Liver (tissue), 9 donors: ENCODE measurements around the gene RNPEPL1. TPM values are rescaled to one million over a fixed set of nuclear protein-coding genes. Genes with fewer than 3 reads are reported as not detected.

ENCODE experiments used
- DNase-seq: peaks from one replicate; pipeline ENCODE4 v3.0.0-alpha.2; 2017; ENCODE audit warnings: low spot score
- H3K27ac ChIP-seq, 2 donors: one replicate each; pipeline ENCODE4 v1.7.0; 2013; ENCODE audit warnings: inconsistent platforms in 2 of 2, low read length in 2 of 2, control low read depth in 1 of 2, low read depth in 1 of 2, mild to moderate bottlenecking in 1 of 2
- H3K27me3 ChIP-seq, 4 donors: one replicate each; pipeline versions ENCODE4 v1.6.1 to v1.7.0; 2013; ENCODE audit warnings: low read length in 3 of 4, inconsistent platforms in 1 of 4, mild to moderate bottlenecking in 1 of 4, moderate library complexity in 1 of 4; ENCODE audit not compliant: control insufficient read depth in 4 of 4, insufficient read depth in 4 of 4
- H3K36me3 ChIP-seq, 4 donors: one replicate each; pipeline versions ENCODE4 v1.6.1 to v1.7.0; 2013; ENCODE audit warnings: low read length in 3 of 4, mild to moderate bottlenecking in 3 of 4, low read depth in 1 of 4, moderate library complexity in 1 of 4; ENCODE audit not compliant: control insufficient read depth in 4 of 4, insufficient read depth in 3 of 4
- H3K4me1 ChIP-seq, 4 donors: one replicate each; pipeline versions ENCODE4 v1.6.1 to v1.7.0; 2013; ENCODE audit warnings: low read length in 3 of 4, mild to moderate bottlenecking in 3 of 4, moderate library complexity in 1 of 4; ENCODE audit not compliant: control insufficient read depth in 4 of 4, insufficient read depth in 4 of 4
- H3K4me3 ChIP-seq, 3 donors: one replicate each; pipeline versions ENCODE4 v1.6.1 to v1.7.0; 2013; ENCODE audit warnings: low read length in 3 of 3, control low read depth in 1 of 3, low read depth in 1 of 3, mild to moderate bottlenecking in 1 of 3
- H3K9ac ChIP-seq, 2 donors: one replicate each; pipeline ENCODE4 v1.7.0; 2013; ENCODE audit warnings: low read length in 2 of 2, mild to moderate bottlenecking in 2 of 2, moderate library complexity in 2 of 2, control low read depth in 1 of 2, low read depth in 1 of 2
- H3K9me3 ChIP-seq, 4 donors: one replicate each; pipeline versions ENCODE4 v1.6.1 to v1.7.0; 2013; ENCODE audit warnings: low read length in 3 of 4; ENCODE audit not compliant: control insufficient read depth in 4 of 4
- FOXA1 ChIP-seq: IDR thresholded peaks from 2 replicates; pipeline ENCODE4 v1.6.1; 2016; ENCODE audit warnings: antibody characterized with exemption
- FOXA2 ChIP-seq: IDR thresholded peaks from 2 replicates; pipeline ENCODE4 v1.6.1; 2016; ENCODE audit warnings: antibody characterized with exemption
- HNF4A ChIP-seq, 2 donors: conservative IDR thresholded peaks; 2 replicates each; pipeline ENCODE4 v1.6.1; 2016; ENCODE audit warnings: antibody characterized with exemption in 2 of 2, mild to moderate bottlenecking in 2 of 2
- HNF4G ChIP-seq: IDR thresholded peaks from 2 replicates; pipeline ENCODE4 v1.6.1; 2016; ENCODE audit warnings: antibody characterized with exemption
- JUND ChIP-seq, 2 donors: IDR thresholded peaks; 2 replicates each; pipeline ENCODE4 v1.6.1; 2016; ENCODE audit warnings: antibody characterized with exemption in 2 of 2
- NR2F2 ChIP-seq: IDR thresholded peaks from 2 replicates; pipeline ENCODE4 v1.6.1; 2016; ENCODE audit warnings: antibody characterized with exemption
- RAD21 ChIP-seq, 2 donors: IDR thresholded peaks; 2 replicates each; pipeline ENCODE4 v1.6.1; 2016; ENCODE audit warnings: antibody characterized with exemption in 2 of 2, mild to moderate bottlenecking in 2 of 2
- SP1 ChIP-seq: IDR thresholded peaks from 2 replicates; pipeline ENCODE4 v1.6.1; 2018; ENCODE audit warnings: antibody characterized with exemption, mild to moderate bottlenecking
- TAF1 ChIP-seq: conservative IDR thresholded peaks from 2 replicates; pipeline ENCODE4 v1.6.1; 2016; ENCODE audit warnings: antibody characterized with exemption, mild to moderate bottlenecking
- YY1 ChIP-seq: IDR thresholded peaks from 2 replicates; pipeline ENCODE4 v1.6.1; 2016; ENCODE audit warnings: antibody characterized with exemption, mild to moderate bottlenecking
- WGBS: extraction: QIAGEN DNeasy Blood & Tissue Kit; methylation state at CpG from one replicate; pipeline ENCODE4 v1.1.7; 2013; 5-methylcytosine and 5-hydroxymethylcytosine counted together
- polyA plus RNA-seq, 2 donors: library from polyadenylated mRNA; stranded (reverse) in 1 of 2; unstranded in 1 of 2; fragments of 200-250 nt in 1 of 2; fragments of >200 nt in 1 of 2; fragmentation: Nextera tagmentation in 1 of 2; extraction: Ambion mirVana in 1 of 2; gene quantifications; one replicate each; pipeline versions ENCODE4 v1.2.1 to v1.2.3, GENCODE V29; 2013 to 2015
- total RNA-seq, 2 donors: library from RNA; depleted of rRNA; stranded (reverse); fragments of >200 nt; gene quantifications; one replicate each; pipeline ENCODE4 v1.2.3, GENCODE V29; 2014
- TF ChIP-seq, protein P1 (sequence below): fragments of 150-350 bp; IDR thresholded peaks from 2 replicates; pipeline ENCODE4 v1.5.1; 2017; ENCODE audit warnings: improper control_type of control experiment, low read depth, low read length; ENCODE audit not compliant: missing input control
- TF ChIP-seq, protein P2 (sequence below): IDR thresholded peaks from 2 replicates; pipeline ENCODE4 v1.6.1; 2016; ENCODE audit warnings: antibody characterized with exemption
- TF ChIP-seq, protein P3 (sequence below): IDR thresholded peaks from 2 replicates; pipeline ENCODE4 v1.6.1; 2016; ENCODE audit warnings: antibody characterized with exemption
- TF ChIP-seq, protein P4 (sequence below): IDR thresholded peaks from 2 replicates; pipeline ENCODE4 v1.6.1; 2016; ENCODE audit warnings: antibody characterized with exemption
- donor health status: healthy.
- donor health status: healthy.
- donor health status: healthy.
- donor health status: healthy.
- donor health status: healthy.

The RNPEPL1 gene
- total and polyA plus RNA-seq, 4 donors: 24.8 to 43.9 (median 29.4) TPM

DNA sequence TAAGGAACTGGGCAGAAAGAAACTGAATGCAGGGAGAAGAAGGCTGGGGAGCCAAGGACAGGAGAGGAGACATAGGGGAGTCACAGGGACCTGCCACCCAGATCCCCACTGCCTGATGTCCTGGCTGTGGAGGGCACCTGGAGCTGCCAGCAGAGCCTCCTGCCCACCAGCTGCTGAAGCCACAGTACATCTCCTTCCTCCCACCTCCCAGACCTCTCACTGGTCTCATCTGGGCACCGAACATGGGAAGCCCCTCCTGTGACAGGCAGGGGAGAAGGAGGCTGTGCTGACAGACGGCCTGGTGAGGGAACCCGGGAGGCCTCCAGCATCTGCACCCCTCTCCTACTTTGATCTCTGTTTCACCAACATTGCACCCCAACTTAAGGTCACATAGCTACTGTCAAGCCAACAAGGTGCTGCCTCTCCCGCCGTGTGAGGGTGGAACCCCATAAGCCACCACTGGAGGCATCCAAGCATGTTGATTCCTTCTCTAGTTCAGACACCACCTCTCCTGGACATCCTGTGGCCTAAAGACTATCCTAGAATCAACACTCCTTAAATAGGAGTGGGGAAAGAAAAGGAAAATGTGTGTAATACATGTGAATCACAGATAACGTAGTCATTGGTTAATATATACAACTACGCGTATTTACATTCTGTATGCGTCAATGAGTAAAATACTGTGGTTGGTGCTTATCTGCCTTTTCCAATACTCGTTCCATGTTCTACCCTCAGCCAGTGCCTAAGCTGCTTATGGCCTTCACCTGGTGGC is 3.5 kb upstream of the RNPEPL1 start (continued):
- TF ChIP-seq FOXA1: no peak
- no peak for TF ChIP-seq NR2F2
- no peak for TF ChIP-seq FOXA2
- no peak for TF ChIP-seq JUND (IDR thresholded peaks at IDR 0.05)
- TF ChIP-seq, protein P1, sequence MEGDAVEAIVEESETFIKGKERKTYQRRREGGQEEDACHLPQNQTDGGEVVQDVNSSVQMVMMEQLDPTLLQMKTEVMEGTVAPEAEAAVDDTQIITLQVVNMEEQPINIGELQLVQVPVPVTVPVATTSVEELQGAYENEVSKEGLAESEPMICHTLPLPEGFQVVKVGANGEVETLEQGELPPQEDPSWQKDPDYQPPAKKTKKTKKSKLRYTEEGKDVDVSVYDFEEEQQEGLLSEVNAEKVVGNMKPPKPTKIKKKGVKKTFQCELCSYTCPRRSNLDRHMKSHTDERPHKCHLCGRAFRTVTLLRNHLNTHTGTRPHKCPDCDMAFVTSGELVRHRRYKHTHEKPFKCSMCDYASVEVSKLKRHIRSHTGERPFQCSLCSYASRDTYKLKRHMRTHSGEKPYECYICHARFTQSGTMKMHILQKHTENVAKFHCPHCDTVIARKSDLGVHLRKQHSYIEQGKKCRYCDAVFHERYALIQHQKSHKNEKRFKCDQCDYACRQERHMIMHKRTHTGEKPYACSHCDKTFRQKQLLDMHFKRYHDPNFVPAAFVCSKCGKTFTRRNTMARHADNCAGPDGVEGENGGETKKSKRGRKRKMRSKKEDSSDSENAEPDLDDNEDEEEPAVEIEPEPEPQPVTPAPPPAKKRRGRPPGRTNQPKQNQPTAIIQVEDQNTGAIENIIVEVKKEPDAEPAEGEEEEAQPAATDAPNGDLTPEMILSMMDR: no peak

DNA sequence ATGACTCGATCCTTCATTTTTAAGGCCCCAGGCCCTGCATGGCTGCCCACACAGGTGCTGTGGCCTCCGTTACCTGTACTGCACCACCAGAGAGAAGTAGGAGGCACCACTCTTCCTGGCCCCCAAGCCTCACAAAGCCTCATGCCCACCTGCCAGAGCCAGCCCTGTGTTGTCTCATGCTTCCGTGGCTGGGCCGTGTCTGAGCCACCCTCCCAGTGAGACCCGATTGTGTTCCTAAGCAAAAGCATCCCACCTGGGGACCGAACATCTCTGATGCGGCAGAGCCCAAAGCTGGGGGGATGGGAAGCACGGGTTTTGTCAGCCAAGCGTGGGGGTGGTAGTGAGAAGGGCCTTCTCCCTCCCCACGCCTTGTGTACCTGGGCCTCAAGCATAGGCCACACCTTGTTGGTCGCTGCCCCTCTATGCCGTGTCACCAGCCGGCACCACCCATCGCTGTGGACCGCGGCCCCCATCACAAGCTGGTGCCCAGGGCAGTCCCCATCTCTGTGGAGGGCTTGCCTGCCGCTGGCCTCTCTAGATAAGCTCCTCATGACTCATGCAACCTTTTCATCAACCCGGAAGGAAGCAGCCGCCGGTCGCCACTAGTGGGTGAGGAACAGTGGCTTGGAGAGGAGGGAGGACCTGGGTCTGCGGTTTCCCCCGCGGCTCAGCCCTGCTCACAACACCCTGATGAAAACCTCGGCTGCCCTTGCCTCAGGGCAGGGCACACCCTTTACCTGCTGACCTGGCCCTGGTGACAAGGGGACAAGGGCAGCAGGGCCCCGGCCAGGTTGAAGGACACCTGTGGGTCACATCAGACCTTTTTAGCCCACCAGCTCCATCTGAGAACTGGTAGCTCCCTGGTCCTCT is 2.7 kb upstream of the RNPEPL1 start:
- Histone ChIP-seq H3K4me3 (no peak overlapping the region), H3K27me3 (no peaks in the 10 kb centered on the region), H3K9me3 (no peaks in the 10 kb centered on the region), H3K9ac (peak overlapping the region; percentile 20 to 29), H3K36me3 (no peaks in the 10 kb centered on the region), H3K27ac (peak overlapping the region; percentile 68 to 82), H3K4me1 (peaks cover 26 to 51% (median 43%) of the 10 kb centered on the region in 4 donors)
- 57% methylated on average over 26 of the region's 26 CpGs for WGBS
- no peak for TF ChIP-seq RAD21 (IDR thresholded peaks at IDR 0.05)
- TF ChIP-seq HNF4A (conservative IDR thresholded peaks at IDR 0.05): no peak
- TF ChIP-seq HNF4G: no peak
- no peak for TF ChIP-seq FOXA1
- TF ChIP-seq, protein P2, sequence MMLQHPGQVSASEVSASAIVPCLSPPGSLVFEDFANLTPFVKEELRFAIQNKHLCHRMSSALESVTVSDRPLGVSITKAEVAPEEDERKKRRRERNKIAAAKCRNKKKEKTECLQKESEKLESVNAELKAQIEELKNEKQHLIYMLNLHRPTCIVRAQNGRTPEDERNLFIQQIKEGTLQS: no peak
- peak; percentile 30 for TF ChIP-seq NR2F2
- TF ChIP-seq SP1: peak; percentile 32
- TF ChIP-seq FOXA2: no peak
- no peak for TF ChIP-seq TAF1
- TF ChIP-seq YY1: no peak
- TF ChIP-seq JUND (IDR thresholded peaks at IDR 0.05): peak; percentile 78 to 80
- TF ChIP-seq, protein P3, sequence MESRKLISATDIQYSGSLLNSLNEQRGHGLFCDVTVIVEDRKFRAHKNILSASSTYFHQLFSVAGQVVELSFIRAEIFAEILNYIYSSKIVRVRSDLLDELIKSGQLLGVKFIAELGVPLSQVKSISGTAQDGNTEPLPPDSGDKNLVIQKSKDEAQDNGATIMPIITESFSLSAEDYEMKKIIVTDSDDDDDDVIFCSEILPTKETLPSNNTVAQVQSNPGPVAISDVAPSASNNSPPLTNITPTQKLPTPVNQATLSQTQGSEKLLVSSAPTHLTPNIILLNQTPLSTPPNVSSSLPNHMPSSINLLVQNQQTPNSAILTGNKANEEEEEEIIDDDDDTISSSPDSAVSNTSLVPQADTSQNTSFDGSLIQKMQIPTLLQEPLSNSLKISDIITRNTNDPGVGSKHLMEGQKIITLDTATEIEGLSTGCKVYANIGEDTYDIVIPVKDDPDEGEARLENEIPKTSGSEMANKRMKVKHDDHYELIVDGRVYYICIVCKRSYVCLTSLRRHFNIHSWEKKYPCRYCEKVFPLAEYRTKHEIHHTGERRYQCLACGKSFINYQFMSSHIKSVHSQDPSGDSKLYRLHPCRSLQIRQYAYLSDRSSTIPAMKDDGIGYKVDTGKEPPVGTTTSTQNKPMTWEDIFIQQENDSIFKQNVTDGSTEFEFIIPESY: no peak
- TF ChIP-seq, protein P4, sequence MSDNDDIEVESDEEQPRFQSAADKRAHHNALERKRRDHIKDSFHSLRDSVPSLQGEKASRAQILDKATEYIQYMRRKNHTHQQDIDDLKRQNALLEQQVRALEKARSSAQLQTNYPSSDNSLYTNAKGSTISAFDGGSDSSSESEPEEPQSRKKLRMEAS: no peak
- peak; percentile 84 for DNase-seq
